Measurements from ENCODE around the gene SOST. TPM values are rescaled to one million over a fixed set of nuclear protein-coding genes. Genes with fewer than 3 reads are reported as not detected.

The SOST gene
- total and polyA plus RNA-seq, 3 experiments from 2014 or later: not detected

DNA sequence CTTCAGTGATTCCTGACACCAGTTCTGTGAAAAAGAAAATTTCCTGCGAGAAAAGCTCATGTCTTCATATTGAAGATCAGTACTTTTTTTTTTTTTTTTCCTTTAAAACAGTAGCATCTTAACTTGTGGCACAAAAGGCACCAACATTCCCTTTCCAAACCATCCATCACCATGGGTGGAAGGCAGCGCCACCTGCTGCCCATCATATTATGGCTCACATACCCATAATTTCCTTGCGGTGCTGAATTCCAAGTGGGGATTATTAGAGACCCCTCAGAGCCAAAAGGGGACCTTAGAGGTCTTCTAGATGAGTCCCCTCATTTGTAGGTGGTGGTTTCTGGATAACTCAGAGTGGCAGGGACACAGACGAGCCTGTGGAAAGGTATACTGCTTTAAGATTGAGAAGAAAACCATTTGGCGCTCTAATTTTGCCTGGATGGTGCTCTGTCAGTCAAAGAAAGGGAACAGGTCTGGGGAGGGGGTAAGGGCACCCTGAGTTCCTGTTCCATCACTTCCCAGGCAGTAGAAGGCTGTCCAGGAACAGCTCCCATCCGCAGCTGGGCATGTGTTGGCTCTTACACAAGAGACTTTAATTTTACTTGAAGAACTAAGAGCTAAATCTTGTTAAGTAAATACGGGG, 7.9 kb upstream of the SOST start:
- ChIA-PET POLR2A (no interaction called here), CTCF (interaction anchor here (0.9 to 13.1 kb wide), 22 partner anchors 9 to 190 kb away, joined by 3 to 335 read pairs (median 4); partner anchors contain the start of genes CD300LG and DUSP3)
- no peak overlapping the region for H3K4me3 Mint-ChIP-seq
- Histone ChIP-seq H3K4me1 (ENCODE audit: insufficient read depth, low read length) (no peaks in the 10 kb centered on the region), H3K27ac (ENCODE audit: low read depth, low read length) (no peak overlapping the region), H3K36me3 (ENCODE audit: insufficient read depth, low read length) (no peaks in the 10 kb centered on the region), H3K27me3 (ENCODE audit: insufficient read depth, low read length, poor library complexity, severe bottlenecking) (no peaks in the 10 kb centered on the region), H3K4me3 (ENCODE audit: low read length) (no peak overlapping the region), H3K9me3 (ENCODE audit: low read length) (no peaks in the 10 kb centered on the region)
- H3K4me1 Mint-ChIP-seq: no peaks in the 10 kb centered on the region
- peaks cover 0 to 9% of the 10 kb centered on the region in 2 donors for H3K27me3 Mint-ChIP-seq
- peak in 3 of 5 donors; percentile 42 to 64 (median 45) for DNase-seq
- H3K27ac Mint-ChIP-seq: no peak overlapping the region
- peaks cover 3 to 24% (median 10%) of the 10 kb centered on the region in 3 donors for H3K36me3 Mint-ChIP-seq
- no peaks in the 10 kb centered on the region for H3K9me3 Mint-ChIP-seq

GRCh38 chr17:43760254-43760852, 1.8 kb upstream of the SOST start:
- POLR2A ChIA-PET: no interaction called here
- H3K9me3 Mint-ChIP-seq: no peaks in the 10 kb centered on the region

DNA sequence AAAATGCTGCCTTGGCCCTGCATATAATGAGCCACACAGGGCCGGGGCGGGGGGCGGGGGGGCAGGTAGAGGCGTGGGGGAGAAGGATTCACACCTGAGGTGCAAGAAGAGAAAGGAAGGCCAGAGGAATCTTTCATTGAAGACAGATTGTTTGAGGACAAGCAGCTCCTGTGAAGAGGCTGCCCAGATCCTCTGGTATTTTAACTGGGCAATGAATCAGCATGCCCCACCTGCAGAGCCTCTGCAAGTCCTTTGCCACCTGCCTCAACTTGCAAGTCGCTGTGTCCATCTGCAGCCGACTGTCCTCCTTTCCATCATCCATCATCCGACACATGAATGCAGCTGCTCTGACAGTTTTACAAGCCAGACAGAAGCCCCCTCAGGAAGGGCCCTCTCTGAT, 1.2 kb upstream of the SOST start:
- Mint-ChIP-seq H3K4me1 (peaks cover 0 to 5% (median 5%) of the 10 kb centered on the region in 3 donors), H3K36me3 (no peaks in the 10 kb centered on the region), H3K4me3 (no peak overlapping the region), H3K9me3 (no peaks in the 10 kb centered on the region), H3K27ac (no peak overlapping the region), H3K27me3 (peaks cover 15 to 39% of the 10 kb centered on the region in 2 donors)
- H3K4me3 ChIP-seq (ENCODE audit: low read length): no peak overlapping the region
- H3K9me3 ChIP-seq (ENCODE audit: low read length): no peaks in the 10 kb centered on the region
- H3K27me3 ChIP-seq (ENCODE audit: insufficient read depth, low read length, poor library complexity, severe bottlenecking): peaks cover 1% of the 10 kb centered on the region
- H3K36me3 ChIP-seq (ENCODE audit: insufficient read depth, low read length): no peaks in the 10 kb centered on the region
- POLR2A ChIA-PET: no interaction called here
- CTCF ChIA-PET: interaction anchor here (0.7 to 13.1 kb wide), 8 partner anchors 27 to 118 kb away, joined by 3 to 335 read pairs (median 5); no protein-coding TSS in a partner anchor
- no peaks in the 10 kb centered on the region for H3K4me1 ChIP-seq (ENCODE audit: insufficient read depth, low read length)
- DNase-seq: no peak
- H3K27ac ChIP-seq (ENCODE audit: low read depth, low read length): no peak overlapping the region

More at GRCh38 chr17:43760254-43760852, 1.8 kb upstream of the SOST start:
- H3K9me3 ChIP-seq (ENCODE audit: low read length): no peaks in the 10 kb centered on the region
- CTCF ChIA-PET: interaction anchor here (0.7 to 13.1 kb wide), 13 partner anchors 9 to 183 kb away, joined by 3 to 335 read pairs (median 4); no protein-coding TSS in a partner anchor
- no peak overlapping the region for H3K27ac ChIP-seq (ENCODE audit: low read depth, low read length)
- peak; percentile 75 to 91 (median 79) for DNase-seq
- Mint-ChIP-seq H3K27me3 (peaks cover 15 to 39% of the 10 kb centered on the region in 2 donors), H3K4me3 (no peak overlapping the region), H3K27ac (peak overlapping the region in 1 of 8 donors; percentile 40), H3K36me3 (no peaks in the 10 kb centered on the region), H3K4me1 (peaks cover 0 to 5% (median 5%) of the 10 kb centered on the region in 3 donors)
- no peaks in the 10 kb centered on the region for H3K36me3 ChIP-seq (ENCODE audit: insufficient read depth, low read length)
- no peaks in the 10 kb centered on the region for H3K4me1 ChIP-seq (ENCODE audit: insufficient read depth, low read length)
- H3K27me3 ChIP-seq (ENCODE audit: insufficient read depth, low read length, poor library complexity, severe bottlenecking): no peaks in the 10 kb centered on the region
- no peak overlapping the region for H3K4me3 ChIP-seq (ENCODE audit: low read length)

DNA sequence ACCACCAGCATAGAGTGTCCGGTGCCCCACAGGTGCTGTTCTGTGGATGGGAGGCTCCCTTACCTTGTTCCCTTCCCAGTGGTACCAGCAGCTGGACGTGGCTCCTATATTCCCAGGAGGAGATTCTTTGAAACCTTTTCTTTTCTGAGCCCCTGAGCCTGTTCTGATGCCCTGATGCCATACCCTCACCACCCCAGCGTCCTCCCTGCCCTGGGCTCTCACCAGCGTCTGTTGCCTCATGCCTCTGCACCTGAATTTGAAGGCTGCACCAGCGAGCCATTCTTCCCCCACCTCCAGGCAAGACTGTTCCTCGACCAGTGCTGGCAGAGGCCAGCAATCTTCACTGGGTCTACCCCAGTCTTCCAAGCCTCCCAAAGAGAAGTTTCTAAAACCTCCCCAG, 505 bp downstream of the SOST start:
- Mint-ChIP-seq H3K36me3 (no peaks in the 10 kb centered on the region), H3K27ac (no peak overlapping the region), H3K9me3 (no peaks in the 10 kb centered on the region), H3K4me3 (no peak overlapping the region), H3K27me3 (peaks cover 15 to 49% of the 10 kb centered on the region in 2 donors), H3K4me1 (peaks cover 4 to 8% (median 8%) of the 10 kb centered on the region in 3 donors)
- POLR2A ChIA-PET: no interaction called here
- Histone ChIP-seq H3K9me3 (ENCODE audit: low read length) (no peaks in the 10 kb centered on the region), H3K4me3 (ENCODE audit: low read length) (no peak overlapping the region), H3K36me3 (ENCODE audit: insufficient read depth, low read length) (no peaks in the 10 kb centered on the region), H3K4me1 (ENCODE audit: insufficient read depth, low read length) (no peaks in the 10 kb centered on the region), H3K27ac (ENCODE audit: low read depth, low read length) (no peak overlapping the region), H3K27me3 (ENCODE audit: insufficient read depth, low read length, poor library complexity, severe bottlenecking) (peaks cover 6% of the 10 kb centered on the region)
- CTCF ChIA-PET: interaction anchor here (1.2 to 13.1 kb wide), 4 partner anchors 9 to 69 kb away, joined by 3 to 335 read pairs (median 16); no protein-coding TSS in a partner anchor
- no peak for DNase-seq

DNA sequence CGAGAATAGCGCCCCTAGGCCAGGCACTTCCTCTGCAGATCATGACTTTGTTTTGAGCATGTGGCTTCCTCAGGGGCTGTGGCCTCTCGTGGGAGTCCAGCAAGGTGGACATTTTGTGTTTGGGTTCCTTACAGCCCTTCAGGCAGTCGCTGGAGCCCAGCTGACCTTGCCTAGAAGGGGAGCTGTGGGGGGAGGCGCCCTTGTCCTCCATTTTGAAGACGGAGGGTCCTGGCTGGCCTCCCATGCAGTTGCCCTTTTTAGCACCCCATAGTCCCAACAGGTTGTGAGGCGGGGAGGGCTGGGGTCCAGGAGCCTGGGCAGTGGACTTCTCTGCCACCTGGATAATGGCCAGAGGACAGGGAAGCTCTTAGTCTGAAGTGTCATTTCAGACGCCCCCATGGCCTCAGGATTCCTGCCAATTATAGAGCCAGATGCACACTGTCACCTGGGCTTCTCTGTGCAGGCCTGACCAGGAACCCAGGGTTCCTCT, 1.4 kb downstream of the SOST start:
- peaks cover 6 to 9% (median 9%) of the 10 kb centered on the region in 3 donors for H3K4me1 Mint-ChIP-seq
- H3K27me3 Mint-ChIP-seq: peaks cover 18 to 55% of the 10 kb centered on the region in 2 donors
- Histone ChIP-seq H3K4me1 (ENCODE audit: insufficient read depth, low read length) (no peaks in the 10 kb centered on the region), H3K27ac (ENCODE audit: low read depth, low read length) (no peak overlapping the region), H3K36me3 (ENCODE audit: insufficient read depth, low read length) (no peaks in the 10 kb centered on the region), H3K9me3 (ENCODE audit: low read length) (no peaks in the 10 kb centered on the region), H3K4me3 (ENCODE audit: low read length) (no peak overlapping the region), H3K27me3 (ENCODE audit: insufficient read depth, low read length, poor library complexity, severe bottlenecking) (peaks cover 6% of the 10 kb centered on the region)
- DNase-seq: no peak
- no peak overlapping the region for H3K27ac Mint-ChIP-seq
- ChIA-PET POLR2A (no interaction called here), CTCF (interaction anchor here (4.8 to 13.1 kb wide), 2 partner anchors 10 to 60 kb away, joined by 25 to 335 read pairs; no protein-coding TSS in a partner anchor)
- H3K4me3 Mint-ChIP-seq: no peak overlapping the region
- no peaks in the 10 kb centered on the region for H3K9me3 Mint-ChIP-seq
- no peaks in the 10 kb centered on the region for H3K36me3 Mint-ChIP-seq

DNA sequence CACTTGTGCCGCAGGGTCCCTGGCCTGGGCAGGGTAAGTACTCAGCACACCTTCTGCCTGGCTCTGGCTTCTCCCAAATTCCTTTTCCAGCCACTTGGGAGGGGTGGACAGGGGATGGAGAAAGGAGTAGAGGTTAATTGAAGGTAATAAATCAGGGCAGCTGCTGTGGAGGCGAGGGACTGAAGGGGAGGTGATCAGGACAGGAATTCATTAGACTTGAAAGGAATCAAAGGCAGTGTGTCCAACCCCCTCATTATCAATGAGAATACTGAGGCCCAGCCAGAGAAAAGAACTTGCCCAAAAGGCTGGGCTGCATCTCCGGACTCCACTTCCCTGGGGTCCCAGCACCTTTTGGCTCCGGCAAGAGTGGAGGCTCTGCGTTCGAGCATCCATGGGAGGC, 2.4 kb downstream of the SOST start:
- Histone ChIP-seq H3K36me3 (ENCODE audit: insufficient read depth, low read length) (no peaks in the 10 kb centered on the region), H3K4me3 (ENCODE audit: low read length) (no peak overlapping the region), H3K27ac (ENCODE audit: low read depth, low read length) (no peak overlapping the region), H3K9me3 (ENCODE audit: low read length) (no peaks in the 10 kb centered on the region), H3K4me1 (ENCODE audit: insufficient read depth, low read length) (no peaks in the 10 kb centered on the region), H3K27me3 (ENCODE audit: insufficient read depth, low read length, poor library complexity, severe bottlenecking) (peaks cover 6% of the 10 kb centered on the region)
- no peak overlapping the region for H3K27ac Mint-ChIP-seq
- H3K4me3 Mint-ChIP-seq: no peak overlapping the region
- no peak for DNase-seq
- H3K9me3 Mint-ChIP-seq: no peaks in the 10 kb centered on the region
- H3K27me3 Mint-ChIP-seq: peaks cover 18 to 61% of the 10 kb centered on the region in 2 donors
- POLR2A ChIA-PET: interaction anchor here (0.6 kb wide), 1 partner anchor 59 kb away, joined by 3 read pairs; no protein-coding TSS in a partner anchor
- H3K4me1 Mint-ChIP-seq: peaks cover 6 to 9% (median 9%) of the 10 kb centered on the region in 3 donors
- CTCF ChIA-PET: interaction anchor here (1.2 to 13.1 kb wide), 3 partner anchors 8 to 59 kb away, joined by 3 to 335 read pairs (median 25); no protein-coding TSS in a partner anchor
- H3K36me3 Mint-ChIP-seq: no peaks in the 10 kb centered on the region

GRCh38 chr17:43755389-43755875, 3.2 kb downstream of the SOST start:
- no peak overlapping the region for H3K4me3 ChIP-seq (ENCODE audit: low read length)
- no peaks in the 10 kb centered on the region for H3K36me3 Mint-ChIP-seq
- peaks cover 6% of the 10 kb centered on the region for H3K27me3 ChIP-seq (ENCODE audit: insufficient read depth, low read length, poor library complexity, severe bottlenecking)
- H3K27me3 Mint-ChIP-seq: peaks cover 19 to 64% of the 10 kb centered on the region in 2 donors
- no peaks in the 10 kb centered on the region for H3K4me1 ChIP-seq (ENCODE audit: insufficient read depth, low read length)
- H3K4me3 Mint-ChIP-seq: no peak overlapping the region
- DNase-seq: no peak
- no peak overlapping the region for H3K27ac Mint-ChIP-seq
- POLR2A ChIA-PET: no interaction called here
- H3K4me1 Mint-ChIP-seq: peaks cover 6 to 9% (median 9%) of the 10 kb centered on the region in 3 donors
- no peaks in the 10 kb centered on the region for H3K36me3 ChIP-seq (ENCODE audit: insufficient read depth, low read length)
- H3K9me3 ChIP-seq (ENCODE audit: low read length): no peaks in the 10 kb centered on the region
- no peak overlapping the region for H3K27ac ChIP-seq (ENCODE audit: low read depth, low read length)
- H3K9me3 Mint-ChIP-seq: no peaks in the 10 kb centered on the region
- CTCF ChIA-PET: interaction anchor here (1.2 to 13.1 kb wide), 3 partner anchors 9 to 58 kb away, joined by 3 to 335 read pairs (median 25); no protein-coding TSS in a partner anchor

Data from CD8-positive, alpha-beta memory T cell (primary cell).